DOHH2 (cell line): ENCODE measurements around the gene CD2BP2.

ENCODE experiments used
- H3F3A ChIP-seq: fragments of 200-600 bp; sonication (generic), shearing (Covaris generic); 2 replicates; pipeline ENCODE4 v1.6.0; 2016; ENCODE audit warnings: antibody characterized with exemption, mild to moderate bottlenecking; ENCODE audit not compliant: control insufficient read depth, insufficient read depth
- H3K27ac ChIP-seq: fragments of 200-600 bp; sonication (generic); 2 replicates; pipeline ENCODE4 v1.5.1; 2014; ENCODE audit warnings: low read depth, mild to moderate bottlenecking, low read length, moderate library complexity
- H3K27me3 ChIP-seq: fragments of 200-600 bp; sonication (generic); 2 replicates; pipeline ENCODE4 v1.6.1; 2014; ENCODE audit warnings: mild to moderate bottlenecking, low read length, mixed read lengths; ENCODE audit not compliant: control insufficient read depth
- H3K36me3 ChIP-seq: fragments of 200-600 bp; sonication (generic); 2 replicates; pipeline ENCODE4 v1.6.1; 2014; ENCODE audit warnings: mild to moderate bottlenecking, low read length, moderate library complexity, mixed read lengths; ENCODE audit not compliant: control insufficient read depth
- H3K4me1 ChIP-seq: fragments of 200-600 bp; sonication (generic); 2 replicates; pipeline ENCODE4 v1.6.1; 2014; ENCODE audit warnings: mild to moderate bottlenecking, low read length, mixed read lengths; ENCODE audit not compliant: control insufficient read depth
- H3K4me2 ChIP-seq: fragments of 200-600 bp; sonication (generic); 2 replicates; pipeline ENCODE4 v1.6.0; 2014; ENCODE audit warnings: mild to moderate bottlenecking, low read length, moderate library complexity
- H3K4me3 ChIP-seq: fragments of 200-600 bp; sonication (generic); 2 replicates; pipeline ENCODE4 v1.5.1; 2014; ENCODE audit warnings: mild to moderate bottlenecking, low read length, mixed read lengths
- H3K79me2 ChIP-seq: fragments of 200-600 bp; sonication (generic); 2 replicates; pipeline ENCODE4 v1.6.1; 2014; ENCODE audit warnings: mild to moderate bottlenecking, low read length, mixed read lengths; ENCODE audit not compliant: control insufficient read depth
- H3K9me2 ChIP-seq: fragments of 200-600 bp; sonication (generic); replicated peaks from 2 replicates; pipeline ENCODE4 v1.6.1; 2014; ENCODE audit warnings: mild to moderate bottlenecking, low read length, mixed read lengths; ENCODE audit not compliant: control insufficient read depth
- H3K9me3 ChIP-seq: fragments of 200-600 bp; sonication (generic); 2 replicates; pipeline ENCODE4 v1.6.1; 2014; ENCODE audit warnings: antibody characterized with exemption, low read length, mixed read lengths; ENCODE audit not compliant: control insufficient read depth, insufficient read depth
- H4K20me1 ChIP-seq: fragments of 200-600 bp; sonication (generic); 2 replicates; pipeline ENCODE4 v1.6.0; 2014; ENCODE audit warnings: low read depth, mild to moderate bottlenecking, antibody characterized with exemption, low read length, moderate library complexity; ENCODE audit not compliant: control insufficient read depth, insufficient read depth
- EZH2phosphoT487 ChIP-seq: fragments of 200-600 bp; sonication (generic); IDR thresholded peaks from 2 replicates; pipeline ENCODE4 v1.6.1; 2017; ENCODE audit warnings: borderline replicate concordance, mild to moderate bottlenecking, antibody characterized with exemption, low read length, moderate library complexity, mixed read lengths
- TF ChIP-seq, protein P1 (sequence below): fragments of 200-600 bp; sonication (generic); IDR thresholded peaks from one replicate; pipeline ENCODE4 v1.5.1; 2014; ENCODE audit warnings: antibody characterized with exemption, mild to moderate bottlenecking, low read depth, low read length; ENCODE audit not compliant: poor library complexity, severe bottlenecking

CD2BP2 gene

DNA sequence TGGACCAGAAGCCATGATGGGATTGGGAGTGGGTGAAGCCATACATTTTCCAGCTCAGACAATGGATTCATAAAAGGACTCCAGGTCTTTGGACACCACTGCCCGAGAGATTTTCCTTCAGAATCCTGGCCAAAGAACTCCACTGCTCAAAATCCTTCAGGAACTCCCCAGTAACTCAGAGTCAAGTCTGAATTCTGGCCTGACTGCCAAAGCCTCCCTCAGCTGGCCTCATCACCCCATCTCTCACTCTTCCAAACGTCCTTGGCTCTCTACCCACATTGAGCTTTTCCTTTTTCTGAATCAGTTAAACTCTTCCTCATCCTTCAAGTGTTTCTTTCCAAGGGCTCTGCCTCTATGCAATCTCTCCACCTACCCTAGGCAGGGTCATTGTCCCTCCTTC lies 28.4 kb upstream of the CD2BP2 start:
- peak overlapping the region; percentile 99 for H3K4me2 ChIP-seq
- peak overlapping the region; percentile 84 for H3K4me3 ChIP-seq
- H4K20me1 ChIP-seq = no peaks in the 10 kb centered on the region
- H3K79me2 ChIP-seq = peaks cover 37% of the 10 kb centered on the region
- H3K36me3 ChIP-seq = peaks cover 29% of the 10 kb centered on the region
- no peaks in the 10 kb centered on the region for H3K9me3 ChIP-seq
- H3K27me3 ChIP-seq = no peaks in the 10 kb centered on the region
- peak overlapping the region; percentile 80 for H3K27ac ChIP-seq
- H3K9me2 ChIP-seq = no peaks in the 10 kb centered on the region
- peaks cover 13% of the 10 kb centered on the region for H3F3A ChIP-seq
- no peak for TF ChIP-seq EZH2phosphoT487
- H3K4me1 ChIP-seq = peaks cover 55% of the 10 kb centered on the region

DNA sequence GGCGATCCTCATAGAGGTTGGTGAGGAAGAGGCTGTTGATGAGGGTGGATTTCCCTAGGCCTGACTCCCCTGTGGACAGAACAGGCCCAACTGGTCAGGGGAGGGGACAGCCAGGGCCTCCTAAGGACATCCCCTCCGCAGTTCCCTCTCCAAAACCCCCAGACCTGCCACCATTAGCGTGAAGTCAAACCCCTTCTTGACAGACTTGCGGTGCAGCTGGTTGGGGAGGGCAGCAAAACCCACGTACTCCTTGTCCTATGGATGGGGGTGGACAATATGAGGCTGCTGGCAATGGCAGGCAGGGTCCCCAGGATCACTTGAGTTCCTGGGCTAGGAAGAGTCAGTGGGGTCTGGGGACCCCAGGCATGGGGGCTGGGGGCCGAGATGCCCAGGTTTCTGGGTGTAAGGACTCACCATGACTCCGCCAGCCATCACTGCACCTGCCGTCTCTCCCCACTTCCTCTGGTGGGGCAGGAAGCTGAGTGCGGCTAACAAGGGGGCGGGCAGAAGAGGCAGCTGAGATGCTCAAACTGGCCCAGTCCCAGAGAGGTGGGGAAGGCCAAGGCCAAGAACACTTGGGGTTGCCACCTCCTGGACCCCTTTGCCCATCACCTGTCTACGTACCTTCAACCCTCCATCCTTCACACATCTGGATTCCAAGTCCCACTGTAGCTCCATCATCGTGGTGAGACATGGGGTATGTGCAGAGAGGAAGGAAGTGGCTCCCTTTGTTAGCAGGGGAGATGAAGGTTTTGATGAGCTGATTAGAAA lies 27.2 kb upstream of the CD2BP2 start, which contains the start of gene SEPTIN1:
Gene SEPTIN1, minus strand, starts transcription at position 451 of the 771 bp plus-strand sequence. Its CDS starts 19 bp downstream, at position 432.
- Histone ChIP-seq H3K9me2 (no peaks in the 10 kb centered on the region), H4K20me1 (no peaks in the 10 kb centered on the region), H3K27me3 (no peaks in the 10 kb centered on the region), H3K9me3 (no peaks in the 10 kb centered on the region), H3K4me1 (peaks cover 61% of the 10 kb centered on the region), H3K27ac (peak within 1 kb of the TSS; percentile 80), H3K79me2 (peaks cover 40% of the 10 kb centered on the region), H3K4me2 (peak within 1 kb of the TSS; percentile 99), H3K4me3 (peak within 1 kb of the TSS; percentile 84), H3F3A (peaks cover 17% of the 10 kb centered on the region), H3K36me3 (peaks cover 33% of the 10 kb centered on the region)
- no peak for TF ChIP-seq EZH2phosphoT487
- TF ChIP-seq, protein P1, sequence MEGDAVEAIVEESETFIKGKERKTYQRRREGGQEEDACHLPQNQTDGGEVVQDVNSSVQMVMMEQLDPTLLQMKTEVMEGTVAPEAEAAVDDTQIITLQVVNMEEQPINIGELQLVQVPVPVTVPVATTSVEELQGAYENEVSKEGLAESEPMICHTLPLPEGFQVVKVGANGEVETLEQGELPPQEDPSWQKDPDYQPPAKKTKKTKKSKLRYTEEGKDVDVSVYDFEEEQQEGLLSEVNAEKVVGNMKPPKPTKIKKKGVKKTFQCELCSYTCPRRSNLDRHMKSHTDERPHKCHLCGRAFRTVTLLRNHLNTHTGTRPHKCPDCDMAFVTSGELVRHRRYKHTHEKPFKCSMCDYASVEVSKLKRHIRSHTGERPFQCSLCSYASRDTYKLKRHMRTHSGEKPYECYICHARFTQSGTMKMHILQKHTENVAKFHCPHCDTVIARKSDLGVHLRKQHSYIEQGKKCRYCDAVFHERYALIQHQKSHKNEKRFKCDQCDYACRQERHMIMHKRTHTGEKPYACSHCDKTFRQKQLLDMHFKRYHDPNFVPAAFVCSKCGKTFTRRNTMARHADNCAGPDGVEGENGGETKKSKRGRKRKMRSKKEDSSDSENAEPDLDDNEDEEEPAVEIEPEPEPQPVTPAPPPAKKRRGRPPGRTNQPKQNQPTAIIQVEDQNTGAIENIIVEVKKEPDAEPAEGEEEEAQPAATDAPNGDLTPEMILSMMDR = no peak

DNA sequence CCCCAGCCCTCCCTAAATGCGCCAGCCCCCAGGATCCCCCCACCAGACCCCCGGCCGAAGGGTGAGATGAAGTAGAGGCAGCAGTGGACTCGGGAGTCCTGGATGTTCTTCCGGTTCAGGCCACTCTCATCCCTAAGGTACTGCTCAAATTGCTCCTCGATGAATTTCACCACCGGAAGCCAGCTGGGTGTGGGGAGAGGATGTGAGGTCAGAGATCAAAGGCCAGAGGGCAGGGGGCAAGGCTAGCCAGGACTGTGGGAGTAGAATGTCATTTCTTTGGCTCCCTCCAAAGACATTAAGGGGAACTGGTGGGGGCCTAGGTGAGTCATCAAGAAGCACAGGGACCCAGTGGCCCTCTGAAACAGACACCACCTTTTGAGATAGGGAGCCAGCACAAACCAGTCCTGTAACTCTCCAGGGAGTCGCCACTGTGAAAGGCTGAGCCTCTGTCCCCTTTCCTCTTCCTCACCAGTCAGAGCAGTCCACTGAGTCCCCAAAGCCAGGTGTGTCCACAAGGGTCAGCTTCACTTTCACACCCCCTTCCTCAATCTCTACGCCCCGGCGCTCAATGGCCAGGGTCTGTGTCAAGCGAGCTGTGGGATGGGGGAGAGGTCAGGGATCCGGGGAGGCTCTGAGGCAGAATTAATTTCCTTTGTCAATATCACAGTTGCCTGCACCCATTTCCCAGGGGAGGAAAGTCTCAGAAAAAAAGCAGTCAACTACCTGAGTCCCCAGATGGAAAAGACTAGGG lies 26.4 kb upstream of the CD2BP2 start:
- Histone ChIP-seq H3K9me3 (no peaks in the 10 kb centered on the region), H3K27me3 (no peaks in the 10 kb centered on the region), H3K36me3 (peaks cover 35% of the 10 kb centered on the region), H3K9me2 (no peaks in the 10 kb centered on the region), H4K20me1 (no peaks in the 10 kb centered on the region), H3K27ac (peak overlapping the region; percentile 80), H3K4me2 (peak overlapping the region; percentile 99), H3F3A (peaks cover 20% of the 10 kb centered on the region), H3K4me1 (peaks cover 69% of the 10 kb centered on the region), H3K4me3 (peak overlapping the region; percentile 84), H3K79me2 (peaks cover 43% of the 10 kb centered on the region)
- TF ChIP-seq EZH2phosphoT487 = no peak
- TF ChIP-seq, protein P1 = no peak
